ENCODE data around the gene GPR137.

GPR137 gene

GRCh38 chr11:64286801-64287159, 1.1 kb downstream of the GPR137 start:
- TF ChIP-seq, protein P1, sequence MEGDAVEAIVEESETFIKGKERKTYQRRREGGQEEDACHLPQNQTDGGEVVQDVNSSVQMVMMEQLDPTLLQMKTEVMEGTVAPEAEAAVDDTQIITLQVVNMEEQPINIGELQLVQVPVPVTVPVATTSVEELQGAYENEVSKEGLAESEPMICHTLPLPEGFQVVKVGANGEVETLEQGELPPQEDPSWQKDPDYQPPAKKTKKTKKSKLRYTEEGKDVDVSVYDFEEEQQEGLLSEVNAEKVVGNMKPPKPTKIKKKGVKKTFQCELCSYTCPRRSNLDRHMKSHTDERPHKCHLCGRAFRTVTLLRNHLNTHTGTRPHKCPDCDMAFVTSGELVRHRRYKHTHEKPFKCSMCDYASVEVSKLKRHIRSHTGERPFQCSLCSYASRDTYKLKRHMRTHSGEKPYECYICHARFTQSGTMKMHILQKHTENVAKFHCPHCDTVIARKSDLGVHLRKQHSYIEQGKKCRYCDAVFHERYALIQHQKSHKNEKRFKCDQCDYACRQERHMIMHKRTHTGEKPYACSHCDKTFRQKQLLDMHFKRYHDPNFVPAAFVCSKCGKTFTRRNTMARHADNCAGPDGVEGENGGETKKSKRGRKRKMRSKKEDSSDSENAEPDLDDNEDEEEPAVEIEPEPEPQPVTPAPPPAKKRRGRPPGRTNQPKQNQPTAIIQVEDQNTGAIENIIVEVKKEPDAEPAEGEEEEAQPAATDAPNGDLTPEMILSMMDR (IDR thresholded peaks at IDR 0.05; ENCODE audit: low read depth, low read length, missing control alignments): no peak
- no peak overlapping the region for H3K4me3 ChIP-seq (ENCODE audit: low read depth, low read length)
- in situ Hi-C loops (cut with HindIII; ENCODE audit: low sequenced_read_pairs): no loop called here
- DNase-seq (ENCODE audit: low read depth): no peak

DNA sequence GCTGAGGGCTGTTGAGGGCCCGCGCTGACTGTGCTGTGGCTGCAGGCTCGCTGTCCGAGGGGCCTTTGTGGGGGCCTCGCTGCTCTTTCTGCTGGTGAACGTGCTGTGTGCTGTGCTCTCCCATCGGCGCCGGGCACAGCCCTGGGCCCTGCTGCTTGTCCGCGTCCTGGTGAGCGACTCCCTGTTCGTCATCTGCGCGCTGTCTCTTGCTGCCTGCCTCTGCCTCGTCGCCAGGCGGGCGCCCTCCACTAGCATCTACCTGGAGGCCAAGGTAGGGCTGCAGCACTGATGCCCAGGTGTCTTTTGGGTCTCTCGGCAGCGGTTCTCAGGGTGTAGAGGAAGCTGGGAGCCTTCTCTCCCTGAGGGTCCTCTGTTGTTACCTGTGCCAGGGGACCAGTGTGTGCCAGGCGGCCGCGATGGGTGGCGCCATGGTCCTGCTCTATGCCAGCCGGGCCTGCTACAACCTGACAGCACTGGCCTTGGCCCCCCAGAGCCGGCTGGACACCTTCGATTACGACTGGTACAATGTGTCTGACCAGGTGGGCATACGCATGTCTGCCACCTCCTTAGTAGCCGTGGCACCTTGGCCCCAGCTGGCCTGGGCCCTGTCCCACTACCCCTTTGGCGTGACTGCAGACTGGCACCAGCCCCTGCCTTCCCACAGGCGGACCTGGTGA, 2.2 kb downstream of the GPR137 start:
- TF ChIP-seq, protein P1 (IDR thresholded peaks at IDR 0.05; ENCODE audit: low read depth, low read length, missing control alignments): no peak
- no peak overlapping the region for H3K4me3 ChIP-seq (ENCODE audit: low read depth, low read length)
- in situ Hi-C loops (cut with HindIII; ENCODE audit: low sequenced_read_pairs): no loop called here
- DNase-seq (ENCODE audit: low read depth): no peak

- TF ChIP-seq, protein P1 (IDR thresholded peaks at IDR 0.05; ENCODE audit: low read depth, low read length, missing control alignments): no peak
- in situ Hi-C loops (cut with HindIII; ENCODE audit: low sequenced_read_pairs): no loop called here
- DNase-seq (ENCODE audit: low read depth): no peak
- H3K4me3 ChIP-seq (ENCODE audit: low read depth, low read length): no peak overlapping the region
These were observed 2.7 kb downstream of the GPR137 start for GRCh38 chr11:64288353-64288750.

DNA sequence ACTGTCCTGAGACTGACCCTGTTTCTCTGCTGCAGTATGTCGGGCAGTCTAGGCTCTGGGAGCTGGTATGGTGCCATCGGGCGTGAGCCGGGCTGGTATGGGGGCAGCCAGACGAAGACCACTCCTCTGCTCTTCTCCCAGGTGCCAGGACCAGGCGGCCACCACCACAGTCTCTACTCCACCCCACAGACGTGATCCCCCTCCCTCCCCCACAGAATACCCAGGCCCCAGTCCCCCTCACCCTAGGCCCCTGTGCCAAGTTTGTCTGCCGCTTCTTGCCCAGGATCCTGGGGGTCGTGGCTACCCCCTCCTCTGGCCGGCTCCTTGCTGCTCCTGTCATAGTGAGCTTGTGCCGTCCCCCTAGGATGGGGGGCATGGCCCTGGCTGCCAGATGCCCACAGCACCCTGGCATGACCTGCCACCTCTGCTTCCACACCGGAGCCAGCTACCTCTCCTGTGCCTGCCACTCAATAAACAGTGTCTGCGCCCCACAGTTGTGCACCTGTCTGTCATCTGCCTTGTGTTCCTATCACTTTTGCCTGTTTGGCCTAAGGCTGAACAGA, 3.4 kb downstream of the GPR137 start:
- in situ Hi-C loops (cut with HindIII; ENCODE audit: low sequenced_read_pairs): no loop called here
- no peak overlapping the region for H3K4me3 ChIP-seq (ENCODE audit: low read depth, low read length)
- TF ChIP-seq, protein P1 (IDR thresholded peaks at IDR 0.05; ENCODE audit: low read depth, low read length, missing control alignments): no peak
- DNase-seq (ENCODE audit: low read depth): no peak

- TF ChIP-seq, protein P1 (IDR thresholded peaks at IDR 0.05; ENCODE audit: low read depth, low read length, missing control alignments): no peak
- no peak overlapping the region for H3K4me3 ChIP-seq (ENCODE audit: low read depth, low read length)
- in situ Hi-C loops (cut with HindIII; ENCODE audit: low sequenced_read_pairs): no loop called here
- no peak for DNase-seq (ENCODE audit: low read depth)
These were observed 5.0 kb downstream of the GPR137 start for GRCh38 chr11:64290352-64291261.

- H3K4me3 ChIP-seq (ENCODE audit: low read depth, low read length): no peak within 1 kb of the TSS
- in situ Hi-C loops (cut with HindIII; ENCODE audit: low sequenced_read_pairs): no loop called here
- TF ChIP-seq, protein P1 (IDR thresholded peaks at IDR 0.05; ENCODE audit: low read depth, low read length, missing control alignments): no peak
- DNase-seq (ENCODE audit: low read depth): no peak
These were observed 5.7 kb downstream of the GPR137 start, which contains the start of gene KCNK4 for GRCh38 chr11:64291262-64291751. KCNK4 (plus strand) TSS chr11:64291302; CDS start chr11:64293019, 1,717 bp downstream.
